H1 (cell line): ENCODE data around the gene C14orf119. TPM values are rescaled to one million over a fixed set of nuclear protein-coding genes. Genes with fewer than 3 reads are reported as not detected.

Experiments
- CTCF ChIA-PET: fragments of 300-600 bp; sonication (Branson Sonifier 250); formaldehyde crosslinking; loops from one replicate; lab custom pipeline; 2021; ENCODE audit not compliant: partially characterized antibody; lab: Charles Lee
- POLR2A ChIA-PET: fragments of 300-600 bp; sonication (Branson Sonifier 250); formaldehyde crosslinking; loops from one replicate; lab custom pipeline; 2021; ENCODE audit warnings: inconsistent platforms; ENCODE audit not compliant: partially characterized antibody; lab: Charles Lee
- DNase-seq, 2 experiments: peaks; one replicate each; pipeline versions ENCODE4 v3.0.0 to v3.0.0-alpha.2; 2010 to 2022; ENCODE audit warnings: low spot score in 2 of 2, low read depth in 1 of 2, mixed read lengths in 1 of 2
- FAIRE-seq: peaks from 2 replicates; lab custom pipeline; 2011; peaks lifted over from hg19 to GRCh38; lab: Jason Lieb, UNC
- H2AFZ ChIP-seq: 2 replicates; pipeline ENCODE4 v1.8.1; 2012; ENCODE audit warnings: low read length, inconsistent platforms
- H2AK5ac ChIP-seq: 2 replicates; pipeline ENCODE4 v1.6.1; 2013; ENCODE audit warnings: low read depth, low read length
- H2BK120ac ChIP-seq: replicated peaks from 2 replicates; pipeline ENCODE3; 2013; ENCODE audit warnings: low read depth, low read length, inconsistent platforms
- H2BK12ac ChIP-seq: 2 replicates; pipeline ENCODE4 v1.6.1; 2013; ENCODE audit warnings: low read depth, low read length
- H2BK15ac ChIP-seq: 2 replicates; pipeline ENCODE4 v1.6.1; 2013; ENCODE audit warnings: low read length
- H2BK20ac ChIP-seq: 2 replicates; pipeline ENCODE4 v1.6.1; 2013; ENCODE audit warnings: low read length
- H2BK5ac ChIP-seq: 2 replicates; pipeline ENCODE4 v1.6.1; 2013; ENCODE audit warnings: low read depth, low read length
- H3K14ac ChIP-seq: 2 replicates; pipeline ENCODE4 v1.6.1; 2013; ENCODE audit warnings: inconsistent platforms; ENCODE audit not compliant: insufficient read length
- H3K18ac ChIP-seq: 2 replicates; pipeline ENCODE4 v1.6.1; 2013; ENCODE audit warnings: low read length; ENCODE audit errors: extremely low read depth
- H3K23ac ChIP-seq: 2 replicates; pipeline ENCODE4 v1.6.1; 2013; ENCODE audit warnings: inconsistent platforms; ENCODE audit not compliant: insufficient read length
- H3K23me2 ChIP-seq: 2 replicates; pipeline ENCODE4 v1.6.1; 2013; ENCODE audit warnings: low read depth, low read length
- H3K27ac ChIP-seq: 2 replicates; pipeline ENCODE4 v1.6.1; 2011; ENCODE audit warnings: low read depth, low read length, inconsistent platforms
- H3K27me3 ChIP-seq, 4 experiments: replicated peaks in 1 of 4; 1 replicate in 1 of 4; 2 replicates in 3 of 4; pipeline versions ENCODE4 v1.6.1 to v1.8.1; 2011 to 2013; ENCODE audit warnings: low read length in 3 of 4, mild to moderate bottlenecking in 3 of 4, inconsistent platforms in 2 of 4, mixed read lengths in 2 of 4, moderate library complexity in 1 of 4; ENCODE audit not compliant: control insufficient read depth in 3 of 4, insufficient read depth in 3 of 4; ENCODE audit errors: extremely low read depth in 1 of 4
- H3K36me3 ChIP-seq, 4 experiments: 2 replicates each; pipeline versions ENCODE4 v1.6.1 to v1.8.1; 2011 to 2013; ENCODE audit warnings: mild to moderate bottlenecking in 4 of 4, low read length in 3 of 4, moderate library complexity in 2 of 4, control low read depth in 1 of 4, inconsistent platforms in 1 of 4; ENCODE audit not compliant: insufficient read depth in 4 of 4, control insufficient read depth in 2 of 4
- H3K4ac ChIP-seq: replicated peaks from 2 replicates; pipeline ENCODE3; 2013; ENCODE audit warnings: low read length, low read depth, mixed read lengths, inconsistent platforms; ENCODE audit not compliant: insufficient read length
- H3K4me1 ChIP-seq, 4 experiments: replicated peaks in 1 of 4; 1 replicate in 1 of 4; 2 replicates in 3 of 4; pipeline versions ENCODE4 v1.6.1 to v1.8.1; 2011 to 2013; ENCODE audit warnings: low read length in 3 of 4, inconsistent platforms in 2 of 4, mixed read lengths in 1 of 4; ENCODE audit not compliant: insufficient read depth in 4 of 4, control insufficient read depth in 3 of 4
- H3K4me2 ChIP-seq, 2 experiments: 2 replicates each; pipeline versions ENCODE4 v1.6.1 to v1.8.1; 2011 to 2013; ENCODE audit warnings: low read depth in 2 of 2, low read length in 2 of 2, control low read depth in 1 of 2, inconsistent platforms in 1 of 2, mild to moderate bottlenecking in 1 of 2; ENCODE audit not compliant: insufficient read depth in 1 of 2
- H3K4me3 ChIP-seq, 4 experiments: fragments of 200-600, 300-600 bp in 1 of 4; sonication (generic), shearing (Covaris generic), sonication (Bioruptor Twin) in 1 of 4; 2 replicates each; pipeline versions ENCODE4 v1.5.1 to v1.8.1; 2011 to 2016; ENCODE audit warnings: low read length in 4 of 4, low read depth in 3 of 4, control low read depth in 2 of 4, inconsistent platforms in 2 of 4, mild to moderate bottlenecking in 2 of 4, mixed read lengths in 1 of 4, moderate library complexity in 1 of 4; ENCODE audit not compliant: insufficient read depth in 2 of 4; ENCODE audit errors: extremely low read depth in 1 of 4
- H3K56ac ChIP-seq: replicated peaks from 2 replicates; pipeline ENCODE3; 2013; ENCODE audit warnings: low read depth, mild to moderate bottlenecking, mixed read lengths, low read length, inconsistent platforms; ENCODE audit not compliant: insufficient read length
- H3K79me1 ChIP-seq: 2 replicates; pipeline ENCODE4 v1.6.1; 2013; ENCODE audit warnings: low read depth, low read length, control low read depth
- H3K79me2 ChIP-seq, 2 experiments: 2 replicates each; pipeline versions ENCODE4 v1.6.1 to v1.8.1; 2012 to 2013; ENCODE audit warnings: low read length in 2 of 2, mild to moderate bottlenecking in 2 of 2, inconsistent platforms in 1 of 2; ENCODE audit not compliant: insufficient read depth in 2 of 2, control insufficient read depth in 1 of 2
- H3K9ac ChIP-seq, 4 experiments: replicated peaks in 1 of 4; 1 replicate in 1 of 4; 2 replicates in 3 of 4; pipeline versions ENCODE4 v1.6.1 to v1.8.1; 2011 to 2013; ENCODE audit warnings: low read depth in 3 of 4, low read length in 3 of 4, control low read depth in 2 of 4, mild to moderate bottlenecking in 2 of 4, moderate library complexity in 2 of 4, inconsistent platforms in 1 of 4; ENCODE audit errors: extremely low read depth in 1 of 4
- H3K9me3 ChIP-seq, 2 experiments: 2 replicates each; pipeline versions ENCODE4 v1.6.1 to v1.8.1; 2012 to 2013; ENCODE audit warnings: mild to moderate bottlenecking in 2 of 2, moderate library complexity in 2 of 2, control low read depth in 1 of 2, inconsistent platforms in 1 of 2, low read depth in 1 of 2, low read length in 1 of 2, mixed read lengths in 1 of 2; ENCODE audit not compliant: insufficient read depth in 2 of 2
- H4K20me1 ChIP-seq, 2 experiments: replicated peaks in 1 of 2; 2 replicates each; pipeline versions ENCODE3 to v1.8.1; 2011 to 2013; ENCODE audit warnings: inconsistent platforms in 2 of 2, low read length in 2 of 2, mild to moderate bottlenecking in 1 of 2; ENCODE audit not compliant: insufficient read depth in 2 of 2, control insufficient read depth in 1 of 2
- H4K5ac ChIP-seq: 2 replicates; pipeline ENCODE4 v1.6.1; 2013; ENCODE audit warnings: low read length, low read depth, mixed read lengths, inconsistent platforms; ENCODE audit not compliant: insufficient read length
- H4K8ac ChIP-seq: 2 replicates; pipeline ENCODE4 v1.8.0; 2013; ENCODE audit warnings: mild to moderate bottlenecking, moderate library complexity, low read length, inconsistent platforms; ENCODE audit not compliant: insufficient read depth; ENCODE audit errors: extremely low read depth
- H4K91ac ChIP-seq: replicated peaks from 2 replicates; pipeline ENCODE3; 2013; ENCODE audit warnings: low read length, mixed read lengths, inconsistent platforms; ENCODE audit not compliant: insufficient read length
- HDAC6 ChIP-seq: IDR thresholded peaks from one replicate; pipeline ENCODE4 v1.7.1; 2012; ENCODE audit warnings: low read depth, mild to moderate bottlenecking, inconsistent platforms, low read length, moderate library complexity
- KDM1A ChIP-seq: fragments of 200-600, 300-600 bp; sonication (generic); IDR thresholded peaks from 2 replicates; pipeline ENCODE4 v1.7.1; 2016; ENCODE audit warnings: mild to moderate bottlenecking, low read length, borderline replicate concordance
- WGBS, 2 experiments: shearing (Covaris generic) in 1 of 2; methylation state at CpG; one replicate each; pipeline versions ENCODE4 v1.1.6 to v1.1.7; 2013 to 2015; ENCODE audit warnings: low lambda C conversion rate in 2 of 2, mixed read lengths in 2 of 2, inconsistent platforms in 1 of 2, low coverage in 1 of 2, missing lambda C conversion rate in 1 of 2; ENCODE audit not compliant: insufficient replicate concordance in 2 of 2, insufficient coverage in 1 of 2, insufficient read length in 1 of 2; ENCODE audit errors: extremely low coverage in 1 of 2, missing lambda C conversion rate in 1 of 2; 5-methylcytosine and 5-hydroxymethylcytosine counted together
- polyA plus RNA-seq, 7 experiments: library from polyadenylated mRNA; depleted of rRNA in 3 of 7; stranded (reverse) in 5 of 7; unstranded in 2 of 7; fragments of >200 nt in 5 of 7; fragments of 200-250 nt in 2 of 7; gene quantifications; 1 replicate in 5 of 7; 2 replicates in 1 of 7; 4 replicates in 1 of 7; pipeline versions ENCODE4 v1.2.1 to v1.2.3, GENCODE V29; 2011 to 2013; ENCODE audit warnings: missing spikeins in 2 of 7, mixed read lengths in 2 of 7
- total RNA-seq: library from RNA; stranded (reverse); fragmentation: NEBNext Ultra II Directional; extraction: Animal tissue kit (Norgen Biotek cat#: 25700); gene quantifications from 2 replicates; pipeline ENCODE4 v1.2.1, GENCODE V29; 2021

C14orf119 gene
- total and polyA plus RNA-seq, 2 of the 8 experiments (the other 6 are each of a cell fraction or from before 2014, with no cell fraction given), result 78.1 to 94.0 TPM

- CTCF ChIA-PET, result interaction anchor here (0.7 to 2.9 kb wide), 8 partner anchors 8 to 107 kb away, joined by 3 to 23 read pairs (median 5); no protein-coding TSS in a partner anchor
- H2AFZ ChIP-seq, result no peak overlapping the region
- H3K23ac ChIP-seq, result no peak overlapping the region
- TF ChIP-seq KDM1A (no peak), HDAC6 (no peak)
- H3K4me2 ChIP-seq, result peak overlapping the region; percentile 91 to 92
- DNase-seq, result no peak
- no peak overlapping the region for H2BK12ac ChIP-seq
- H3K4me1 ChIP-seq, result no peaks in the 10 kb centered on the region; a peak in 3 of 7 replicates
- 95% methylated on average over 2 of the region's 2 CpGs; no CpG with 5 or more reads in 1 of the 2 experiments for WGBS, 2 experiments
- H3K9ac ChIP-seq, result no peak overlapping the region
- no peak overlapping the region for H3K14ac ChIP-seq
- H2BK15ac ChIP-seq, result no peak overlapping the region
- no peak overlapping the region for H2BK5ac ChIP-seq
- peaks cover 5% of the 10 kb centered on the region; the same call in 1 of the 2 replicates for H3K23me2 ChIP-seq
- no peak overlapping the region for H2BK20ac ChIP-seq
- H2BK120ac ChIP-seq, result no peak overlapping the region
- H3K9me3 ChIP-seq, result no peaks in the 10 kb centered on the region
- no peak overlapping the region for H4K91ac ChIP-seq
- no peak overlapping the region for H3K18ac ChIP-seq
- H3K27ac ChIP-seq, result no peak overlapping the region
- no peak overlapping the region for H3K56ac ChIP-seq
- H3K27me3 ChIP-seq, result no peaks in the 10 kb centered on the region
- peaks cover 32 to 55% (median 46%) of the 10 kb centered on the region in 4 experiments for H3K36me3 ChIP-seq
- H3K4me3 ChIP-seq, result peak overlapping the region; percentile 92 to 97 (median 96); a peak in 7 of 8 replicates
- H4K8ac ChIP-seq, result no peak overlapping the region
- POLR2A ChIA-PET, result interaction anchor here (1.4 to 3.2 kb wide), 11 partner anchors 9 to 174 kb away, joined by 3 to 36 read pairs (median 8); partner anchors contain the start of genes AJUBA and RBM23
- H4K20me1 ChIP-seq, result peaks cover 9 to 11% of the 10 kb centered on the region in 2 experiments
- H4K5ac ChIP-seq, result no peak overlapping the region
- H3K4ac ChIP-seq, result no peak overlapping the region
- H2AK5ac ChIP-seq, result no peak overlapping the region
- peaks cover 19 to 70% of the 10 kb centered on the region in 2 experiments for H3K79me2 ChIP-seq
- peaks cover 12% of the 10 kb centered on the region for H3K79me1 ChIP-seq
- FAIRE-seq, result no peak
Measured at GRCh38 chr14:23093526-23093925, 1.8 kb upstream of the C14orf119 start.
